DND-41 (cell line): ENCODE results near the gene MBNL2.

Experiments used
- CTCF ChIP-seq: IDR thresholded peaks from 2 replicates; pipeline ENCODE4 v1.5.1; 2012; ENCODE audit warnings: borderline replicate concordance, low read length, moderate library complexity, mild to moderate bottlenecking; ENCODE audit not compliant: poor library complexity, severe bottlenecking; ENCODE audit errors: extremely low read depth
- EZH2 ChIP-seq: IDR thresholded peaks from 3 replicates; pipeline ENCODE4 v1.6.1; 2012; ENCODE audit warnings: borderline replicate concordance, low read depth, mild to moderate bottlenecking, moderate library complexity, low read length, inconsistent platforms; ENCODE audit not compliant: severe bottlenecking

DNA sequence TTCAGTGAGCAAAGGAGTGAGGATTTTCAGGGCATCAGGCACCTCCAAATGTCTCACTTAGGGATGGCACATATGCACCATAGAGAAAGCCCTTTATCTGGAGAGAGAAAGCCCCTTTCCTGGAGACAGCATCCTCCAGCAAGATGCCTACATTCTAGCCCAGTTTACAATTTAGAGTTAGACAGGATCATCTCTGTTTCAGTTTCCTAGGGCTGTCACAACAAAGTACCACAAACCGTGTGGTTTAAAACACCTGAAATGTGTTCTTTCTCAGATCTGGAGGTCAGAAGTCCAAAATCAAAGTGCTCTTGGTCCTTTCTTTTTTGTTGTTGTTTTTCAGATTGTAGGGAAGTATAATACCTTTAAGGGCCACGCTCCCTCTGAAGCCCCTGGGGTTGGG, 61.8 kb downstream of the MBNL2 start:
- TF ChIP-seq CTCF (no peak), EZH2 (no peak)
